ENCODE measurements around the gene ZNF273. TPM values are rescaled to one million over a fixed set of nuclear protein-coding genes. Genes with fewer than 3 reads are reported as not detected.

The ZNF273 gene
- total RNA-seq, 1 donor from 2014 or later, result 9.6 TPM

GRCh38 chr7:64978497-64979203, 75.6 kb downstream of the ZNF273 start:
- no peak overlapping the region for H3K27ac Mint-ChIP-seq (ENCODE audit: unreplicated experiment)
- H3K36me3 Mint-ChIP-seq (ENCODE audit: unreplicated experiment), result peaks cover 69% of the 10 kb centered on the region
- no peak for TF ChIP-seq CTCF (IDR thresholded peaks at IDR 0.05; ENCODE audit: partially characterized antibody, unreplicated experiment)
- H3K4me1 Mint-ChIP-seq (ENCODE audit: low read depth, unreplicated experiment), result no peaks in the 10 kb centered on the region
- DNase-seq, result no peak
- no peak overlapping the region for H3K4me3 Mint-ChIP-seq (ENCODE audit: unreplicated experiment)
- peaks cover 19% of the 10 kb centered on the region for H3K9me3 Mint-ChIP-seq (ENCODE audit: unreplicated experiment)
- H3K27me3 Mint-ChIP-seq (ENCODE audit: unreplicated experiment), result no peaks in the 10 kb centered on the region

Other genes starting within 250 kb of the ZNF273 start
- gene ZNF107, start 237.1 kb upstream of the ZNF273 start, total RNA-seq (ENCODE audit: unreplicated experiment), result 10.3 TPM
- 31.7 TPM for gene ZNF138, start 108.8 kb upstream of the ZNF273 start, total RNA-seq (ENCODE audit: unreplicated experiment)
- 34.0 TPM for gene ZNF117, start 87.8 kb downstream of the ZNF273 start, total RNA-seq (ENCODE audit: unreplicated experiment)
- 70.6 TPM for gene ERV3-1, start 103.4 kb downstream of the ZNF273 start, total RNA-seq (ENCODE audit: unreplicated experiment)